ENCODE data around the gene GALNT13.

- TF ChIP-seq POLR2A (IDR thresholded peaks at IDR 0.05; ENCODE audit: low read length) = no peak
- TF ChIP-seq GATA1 (IDR thresholded peaks at IDR 0.05; ENCODE audit: low read depth, low read length) = no peak
Measured at GRCh38 chr2:154158101-154158500, 286.4 kb downstream of the GALNT13 start.
